ENCODE data around the gene MPRIP.

Gene MPRIP

DNA sequence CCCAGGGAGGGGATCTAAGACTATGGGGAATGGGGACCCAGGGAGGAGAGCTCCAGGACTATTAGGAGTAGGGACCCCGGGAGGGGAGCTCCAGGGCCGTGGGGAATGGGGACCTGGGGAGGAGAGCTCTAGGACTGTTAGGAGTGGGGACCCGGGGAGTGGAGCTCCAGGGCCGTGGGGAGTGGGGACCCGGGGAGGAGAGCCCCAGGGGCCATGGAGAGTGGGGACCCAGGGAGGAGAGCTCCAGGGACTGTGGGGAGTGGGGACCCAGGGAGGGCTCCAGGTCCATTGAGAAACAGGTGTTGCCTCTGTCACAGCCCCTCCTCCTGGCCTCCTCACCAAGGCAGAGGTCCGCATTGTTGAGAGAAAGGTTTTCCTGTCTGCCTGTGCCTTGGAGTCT, 16.0 kb downstream of the MPRIP start:
- H3K4me3 ChIP-seq (ENCODE audit: low read depth in 1 of 2, low read length in 2 of 2) = no peak overlapping the region
- no peaks in the 10 kb centered on the region for H3K4me1 ChIP-seq (ENCODE audit: insufficient read depth, low read length)
- no peak overlapping the region for H2AFZ ChIP-seq (ENCODE audit: low read depth, low read length)
- H4K20me1 ChIP-seq (ENCODE audit: insufficient read depth, low read length) = peaks cover 91% of the 10 kb centered on the region
- H3K79me2 ChIP-seq (ENCODE audit: insufficient read depth, low read length) = peaks cover 100% of the 10 kb centered on the region
- H3K36me3 ChIP-seq (ENCODE audit: insufficient read depth, low read length) = peaks cover 13% of the 10 kb centered on the region; the same call in 1 of the 2 replicates
- H3K9ac ChIP-seq (ENCODE audit: low read depth, low read length) = no peak overlapping the region
- H3K27me3 ChIP-seq (ENCODE audit: insufficient read depth, low read length, poor library complexity) = no peaks in the 10 kb centered on the region
- H3K27ac ChIP-seq (ENCODE audit: low read length) = no peak overlapping the region
- TF ChIP-seq EZH2 (IDR thresholded peaks at IDR 0.05; ENCODE audit: borderline replicate concordance, low read depth, low read length, severe bottlenecking) = no peak
- TF ChIP-seq, protein P1, sequence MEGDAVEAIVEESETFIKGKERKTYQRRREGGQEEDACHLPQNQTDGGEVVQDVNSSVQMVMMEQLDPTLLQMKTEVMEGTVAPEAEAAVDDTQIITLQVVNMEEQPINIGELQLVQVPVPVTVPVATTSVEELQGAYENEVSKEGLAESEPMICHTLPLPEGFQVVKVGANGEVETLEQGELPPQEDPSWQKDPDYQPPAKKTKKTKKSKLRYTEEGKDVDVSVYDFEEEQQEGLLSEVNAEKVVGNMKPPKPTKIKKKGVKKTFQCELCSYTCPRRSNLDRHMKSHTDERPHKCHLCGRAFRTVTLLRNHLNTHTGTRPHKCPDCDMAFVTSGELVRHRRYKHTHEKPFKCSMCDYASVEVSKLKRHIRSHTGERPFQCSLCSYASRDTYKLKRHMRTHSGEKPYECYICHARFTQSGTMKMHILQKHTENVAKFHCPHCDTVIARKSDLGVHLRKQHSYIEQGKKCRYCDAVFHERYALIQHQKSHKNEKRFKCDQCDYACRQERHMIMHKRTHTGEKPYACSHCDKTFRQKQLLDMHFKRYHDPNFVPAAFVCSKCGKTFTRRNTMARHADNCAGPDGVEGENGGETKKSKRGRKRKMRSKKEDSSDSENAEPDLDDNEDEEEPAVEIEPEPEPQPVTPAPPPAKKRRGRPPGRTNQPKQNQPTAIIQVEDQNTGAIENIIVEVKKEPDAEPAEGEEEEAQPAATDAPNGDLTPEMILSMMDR (IDR thresholded peaks at IDR 0.05; ENCODE audit: borderline replicate concordance, extremely low read depth, low read length, poor library complexity, severe bottlenecking) = no peak
- no peaks in the 10 kb centered on the region for H3K9me3 ChIP-seq (ENCODE audit: insufficient read depth, low read length, severe bottlenecking)
- H3K4me2 ChIP-seq (ENCODE audit: insufficient read depth, low read length) = no peak overlapping the region
- ATAC-seq (ENCODE audit: insufficient read depth, low read depth) = no peak
- no peak for DNase-seq

DNA sequence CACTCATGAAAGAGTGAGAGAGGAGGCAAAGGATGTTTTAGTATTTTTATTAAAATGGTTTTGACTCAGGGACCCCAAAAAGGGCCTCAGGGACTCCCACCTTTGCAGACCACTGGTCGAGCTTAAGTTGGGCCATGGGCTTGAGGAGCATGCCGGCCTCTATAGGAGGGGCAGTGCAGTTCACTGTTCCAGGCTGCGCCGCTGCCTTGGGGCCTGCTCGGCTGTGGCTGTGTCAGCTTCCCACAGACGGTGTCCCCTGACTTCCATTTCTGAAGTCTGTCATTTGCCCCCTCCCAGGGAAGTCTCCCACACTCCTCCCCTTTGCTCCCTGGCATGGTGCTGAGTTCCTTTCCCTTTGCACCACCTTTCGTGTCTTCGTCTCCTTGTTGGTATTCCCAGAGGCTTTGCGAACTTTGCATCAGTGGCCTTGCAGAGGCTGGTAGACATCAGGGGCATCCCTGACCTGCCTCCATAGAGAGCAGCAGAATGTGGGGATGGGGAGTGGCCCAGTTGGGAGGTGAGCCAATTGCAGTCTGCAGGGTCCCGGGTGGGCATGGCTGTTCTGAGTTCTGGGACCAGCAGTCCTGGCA, 17.1 kb downstream of the MPRIP start:
- Histone ChIP-seq H3K4me3 (ENCODE audit: low read depth in 1 of 2, low read length in 2 of 2) (no peak overlapping the region), H3K9me3 (ENCODE audit: insufficient read depth, low read length, severe bottlenecking) (no peaks in the 10 kb centered on the region), H4K20me1 (ENCODE audit: insufficient read depth, low read length) (peaks cover 93% of the 10 kb centered on the region), H3K36me3 (ENCODE audit: insufficient read depth, low read length) (peaks cover 11% of the 10 kb centered on the region; the same call in 1 of the 2 replicates), H3K4me1 (ENCODE audit: insufficient read depth, low read length) (no peaks in the 10 kb centered on the region), H3K79me2 (ENCODE audit: insufficient read depth, low read length) (peaks cover 100% of the 10 kb centered on the region), H3K27ac (ENCODE audit: low read length) (no peak overlapping the region), H3K4me2 (ENCODE audit: insufficient read depth, low read length) (no peak overlapping the region), H2AFZ (ENCODE audit: low read depth, low read length) (no peak overlapping the region), H3K9ac (ENCODE audit: low read depth, low read length) (no peak overlapping the region), H3K27me3 (ENCODE audit: insufficient read depth, low read length, poor library complexity) (no peaks in the 10 kb centered on the region)
- DNase-seq = no peak
- TF ChIP-seq, protein P1 (IDR thresholded peaks at IDR 0.05; ENCODE audit: borderline replicate concordance, extremely low read depth, low read length, poor library complexity, severe bottlenecking) = no peak
- no peak for TF ChIP-seq EZH2 (IDR thresholded peaks at IDR 0.05; ENCODE audit: borderline replicate concordance, low read depth, low read length, severe bottlenecking)
- ATAC-seq (ENCODE audit: insufficient read depth, low read depth) = no peak

DNA sequence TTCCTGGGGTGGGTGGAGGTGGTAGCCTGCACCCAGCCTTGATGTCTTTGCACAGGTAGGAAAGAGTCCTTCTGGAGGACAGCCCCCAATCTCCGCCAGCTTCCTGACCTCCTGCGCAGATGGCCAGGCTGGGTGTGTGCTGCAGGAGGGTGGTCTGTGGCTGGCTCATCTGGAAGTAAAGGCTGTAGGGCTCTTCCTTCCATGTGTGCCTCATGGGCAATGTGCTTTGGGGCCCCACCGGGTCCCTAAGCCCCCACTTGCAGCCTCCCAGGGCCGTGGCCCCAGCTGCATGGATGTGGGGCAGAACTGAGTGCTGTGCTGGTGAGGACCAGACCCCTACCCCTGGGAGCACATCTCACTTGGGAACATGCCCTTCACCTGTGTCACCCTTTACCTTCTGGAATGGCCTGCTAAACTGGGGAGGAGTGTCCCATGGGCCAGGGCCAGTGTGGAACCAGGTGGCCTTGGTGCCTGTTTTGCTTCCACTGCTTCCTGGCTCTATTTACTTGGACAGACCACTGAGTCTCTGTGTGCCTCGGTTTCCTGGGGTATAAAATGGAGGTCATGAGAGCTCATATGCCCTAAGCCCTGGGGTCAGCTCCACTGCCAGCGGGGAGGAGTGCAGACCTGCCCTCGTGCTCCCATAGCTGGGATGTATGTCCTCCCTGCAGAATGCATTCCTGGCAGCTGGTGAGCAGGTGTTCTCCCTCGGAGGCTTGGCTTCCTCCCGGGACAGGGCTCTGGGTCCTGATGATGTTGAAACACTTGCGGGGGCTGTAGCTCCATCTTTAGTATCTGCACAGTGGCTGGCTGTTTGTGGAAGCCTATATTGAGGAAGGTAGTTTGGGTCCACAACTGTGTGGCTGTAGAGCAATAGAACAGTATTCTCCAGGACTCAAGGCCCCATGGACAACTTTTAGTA, 18.0 kb downstream of the MPRIP start:
- H3K9ac ChIP-seq (ENCODE audit: low read depth, low read length) = no peak overlapping the region
- ATAC-seq (ENCODE audit: insufficient read depth, low read depth) = no peak
- no peak overlapping the region for H3K4me2 ChIP-seq (ENCODE audit: insufficient read depth, low read length)
- TF ChIP-seq, protein P1 (IDR thresholded peaks at IDR 0.05; ENCODE audit: borderline replicate concordance, extremely low read depth, low read length, poor library complexity, severe bottlenecking) = no peak
- no peak for TF ChIP-seq EZH2 (IDR thresholded peaks at IDR 0.05; ENCODE audit: borderline replicate concordance, low read depth, low read length, severe bottlenecking)
- H3K9me3 ChIP-seq (ENCODE audit: insufficient read depth, low read length, severe bottlenecking) = no peaks in the 10 kb centered on the region
- H3K4me3 ChIP-seq (ENCODE audit: low read depth in 1 of 2, low read length in 2 of 2) = no peak overlapping the region
- peaks cover 8% of the 10 kb centered on the region; the same call in 1 of the 2 replicates for H3K36me3 ChIP-seq (ENCODE audit: insufficient read depth, low read length)
- H3K79me2 ChIP-seq (ENCODE audit: insufficient read depth, low read length) = peaks cover 100% of the 10 kb centered on the region
- H3K4me1 ChIP-seq (ENCODE audit: insufficient read depth, low read length) = no peaks in the 10 kb centered on the region
- no peak for DNase-seq
- no peaks in the 10 kb centered on the region for H3K27me3 ChIP-seq (ENCODE audit: insufficient read depth, low read length, poor library complexity)
- H4K20me1 ChIP-seq (ENCODE audit: insufficient read depth, low read length) = peaks cover 85% of the 10 kb centered on the region
- H3K27ac ChIP-seq (ENCODE audit: low read length) = no peak overlapping the region
- H2AFZ ChIP-seq (ENCODE audit: low read depth, low read length) = no peak overlapping the region

Data from DND-41 (cell line).